Caco-2 (cell line): ENCODE data around the gene FAHD2B. TPM values are rescaled to one million over a fixed set of nuclear protein-coding genes. Genes with fewer than 3 reads are reported as not detected.
"Not testable (repeated sequence)": the region's sequence is repeated elsewhere in the genome, so short reads cannot be mapped to it uniquely, and the experiment has no call there.

Source experiments
- BruUV-seq: library from RNA; stranded (reverse); fragments of 400-500 nt; replicated peaks from 2 replicates; lab custom pipeline; 2021; lab: Mats Ljungman, UMichigan
- CTCF ChIA-PET: fragments of 300-600 bp; sonication (Branson Sonifier 250); formaldehyde crosslinking; loops from one replicate; lab custom pipeline; 2022; ENCODE audit warnings: antibody characterized with exemption; lab: Charles Lee
- POLR2A ChIA-PET: fragments of 300-600 bp; sonication (Branson Sonifier 250); formaldehyde crosslinking; loops from one replicate; lab custom pipeline; 2022; ENCODE audit warnings: antibody characterized with exemption; lab: Charles Lee
- DNase-seq, 2 experiments: peaks; one replicate each; pipeline versions ENCODE4 v3.0.0 to v3.0.0-alpha.2; 2020 to 2022
- H3K27me3 ChIP-seq: replicated peaks from 2 replicates; pipeline ENCODE4 v1.6.0; 2011; ENCODE audit warnings: low read length; ENCODE audit not compliant: control insufficient read depth, insufficient read depth
- H3K36me3 ChIP-seq: 2 replicates; pipeline ENCODE4 v1.5.1; 2011; ENCODE audit warnings: low read length; ENCODE audit not compliant: control insufficient read depth, insufficient read depth
- H3K4me1 ChIP-seq: fragments of 250-450 bp; sonication (Bioruptor Pico); 2 replicates; pipeline ENCODE4 v1.5.1; 2020; ENCODE audit warnings: mild to moderate bottlenecking
- H3K4me3 ChIP-seq: 2 replicates; pipeline ENCODE4 v1.5.1; 2011; ENCODE audit warnings: low read depth, mild to moderate bottlenecking, control low read depth, low read length
- H3K9me3 ChIP-seq: fragments of 250-450 bp; sonication (Bioruptor Pico); 2 replicates; pipeline ENCODE4 v1.5.1; 2020; ENCODE audit warnings: mild to moderate bottlenecking, moderate library complexity
- H3K27ac Mint-ChIP-seq: one replicate; pipeline ENCODE4 v1.8.0; 2022; ENCODE audit warnings: mixed read lengths; ENCODE audit not compliant: unreplicated experiment
- H3K27me3 Mint-ChIP-seq: one replicate; pipeline ENCODE4 v1.8.0; 2022; ENCODE audit warnings: mixed read lengths; ENCODE audit not compliant: insufficient read depth, unreplicated experiment
- H3K36me3 Mint-ChIP-seq: one replicate; pipeline ENCODE4 v1.8.0; 2022; ENCODE audit warnings: mild to moderate bottlenecking, mixed read lengths; ENCODE audit not compliant: insufficient read depth, unreplicated experiment
- H3K4me1 Mint-ChIP-seq: one replicate; pipeline ENCODE4 v1.8.0; 2022; ENCODE audit warnings: low read depth, mixed read lengths; ENCODE audit not compliant: unreplicated experiment
- H3K4me3 Mint-ChIP-seq: one replicate; pipeline ENCODE4 v1.8.0; 2022; ENCODE audit warnings: mild to moderate bottlenecking, moderate library complexity, mixed read lengths; ENCODE audit not compliant: unreplicated experiment
- H3K9me3 Mint-ChIP-seq: one replicate; pipeline ENCODE4 v1.8.0; 2022; ENCODE audit warnings: mixed read lengths; ENCODE audit not compliant: unreplicated experiment
- intact Hi-C: fragments of 100-400 bp; cut with micrococcal nuclease; formaldehyde crosslinking; loops from one replicate; pipeline ENCODE4 v1.10.0; 2022; ENCODE audit not compliant: unreplicated experiment
- total RNA-seq: library from RNA; stranded (reverse); gene quantifications from 2 replicates; pipeline ENCODE4 v1.2.3, GENCODE V29; 2022

The FAHD2B gene
- total RNA-seq, 1 experiment from 2014 or later, result 15.1 TPM

GRCh38 chr2:97056150-97056549, 38.5 kb downstream of the FAHD2B start:
- H3K9me3 ChIP-seq, H3K27ac Mint-ChIP-seq, H3K9me3 Mint-ChIP-seq, DNase-seq, H3K36me3 Mint-ChIP-seq, H3K4me3 Mint-ChIP-seq, CTCF ChIA-PET, BruUV-seq, H3K27me3 Mint-ChIP-seq, H3K27me3 ChIP-seq, H3K4me3 ChIP-seq, H3K4me1 ChIP-seq, H3K36me3 ChIP-seq, H3K4me1 Mint-ChIP-seq, intact Hi-C loops, POLR2A ChIA-PET: not testable (repeated sequence)

GRCh38 chr2:97050032-97050431, 44.6 kb downstream of the FAHD2B start:
- DNase-seq, H3K9me3 ChIP-seq, H3K27me3 ChIP-seq, H3K36me3 ChIP-seq, H3K4me1 ChIP-seq, H3K4me3 ChIP-seq, H3K9me3 Mint-ChIP-seq, H3K27ac Mint-ChIP-seq, intact Hi-C loops, POLR2A ChIA-PET, H3K36me3 Mint-ChIP-seq, H3K4me3 Mint-ChIP-seq, H3K4me1 Mint-ChIP-seq, BruUV-seq, CTCF ChIA-PET: not testable (repeated sequence)
- peaks cover 15% of the 10 kb centered on the region for H3K27me3 Mint-ChIP-seq

GRCh38 chr2:97048448-97048847, 46.2 kb downstream of the FAHD2B start:
- peaks cover 22% of the 10 kb centered on the region for H3K27me3 Mint-ChIP-seq
- CTCF ChIA-PET, H3K27ac Mint-ChIP-seq, H3K4me1 Mint-ChIP-seq, intact Hi-C loops, H3K4me3 ChIP-seq, H3K4me3 Mint-ChIP-seq, H3K9me3 ChIP-seq, H3K36me3 ChIP-seq, DNase-seq, POLR2A ChIA-PET, H3K9me3 Mint-ChIP-seq, H3K36me3 Mint-ChIP-seq, H3K4me1 ChIP-seq, H3K27me3 ChIP-seq, BruUV-seq: not testable (repeated sequence)

GRCh38 chr2:97046676-97047075, 48.0 kb downstream of the FAHD2B start:
- POLR2A ChIA-PET, H3K4me3 Mint-ChIP-seq, H3K4me1 ChIP-seq, H3K4me1 Mint-ChIP-seq, H3K36me3 Mint-ChIP-seq, H3K9me3 Mint-ChIP-seq, DNase-seq, H3K27ac Mint-ChIP-seq, BruUV-seq, H3K36me3 ChIP-seq, CTCF ChIA-PET, H3K4me3 ChIP-seq, H3K9me3 ChIP-seq, H3K27me3 ChIP-seq, intact Hi-C loops: not testable (repeated sequence)
- peaks cover 26% of the 10 kb centered on the region for H3K27me3 Mint-ChIP-seq

GRCh38 chr2:97045895-97046499, 48.7 kb downstream of the FAHD2B start:
- H3K27ac Mint-ChIP-seq, DNase-seq, intact Hi-C loops, BruUV-seq, H3K4me3 ChIP-seq, H3K9me3 ChIP-seq, H3K4me3 Mint-ChIP-seq, H3K4me1 ChIP-seq, H3K36me3 Mint-ChIP-seq, H3K27me3 ChIP-seq, H3K9me3 Mint-ChIP-seq, POLR2A ChIA-PET, H3K36me3 ChIP-seq, CTCF ChIA-PET, H3K4me1 Mint-ChIP-seq: not testable (repeated sequence)
- H3K27me3 Mint-ChIP-seq, result peaks cover 26% of the 10 kb centered on the region

Other genes with a start within 250 kb of the FAHD2B start
- gene ANKRD39, start 236.9 kb downstream of the FAHD2B start, total RNA-seq, result 19.3 and 21.6 TPM in 2 replicates
- 29.9 and 31.4 TPM in 2 replicates for gene SEMA4C, start 224.8 kb downstream of the FAHD2B start, total RNA-seq
- gene FAM178B, start 108.3 kb downstream of the FAHD2B start, total RNA-seq, result not detected in 2 replicates
- gene ANKRD36, start 18.3 kb upstream of the FAHD2B start, total RNA-seq, result 24.8 and 26.9 TPM in 2 replicates